ENCODE data around the gene RGS17.

DNA sequence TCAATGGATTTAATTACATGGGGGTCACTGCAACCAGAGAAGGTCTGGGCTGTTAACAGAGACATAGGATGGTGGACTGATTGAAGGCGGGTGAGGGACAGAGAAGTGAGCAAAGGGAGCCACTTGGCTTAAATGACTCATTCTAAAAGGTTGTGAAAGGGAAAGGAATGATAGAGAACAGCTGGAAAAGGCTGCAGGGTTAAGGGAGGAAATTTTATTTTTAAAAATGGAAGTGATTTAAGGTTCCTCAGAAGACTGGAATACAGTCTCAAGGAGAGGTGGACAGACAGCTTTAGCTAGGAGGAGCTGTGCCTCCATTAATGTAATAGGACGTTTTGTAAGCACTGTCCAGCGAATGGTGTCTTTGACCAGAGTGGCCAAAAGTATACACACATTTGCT, 46.7 kb downstream of the RGS17 start:
- TF ChIP-seq NFRKB (IDR thresholded peaks at IDR 0.05) (no peak), L3MBTL2 (conservative IDR thresholded peaks at IDR 0.05) (no peak), ZNF384 (IDR thresholded peaks at IDR 0.05) (no peak), ELF4 (IDR thresholded peaks at IDR 0.05) (no peak), FOXA1 (IDR thresholded peaks at IDR 0.05) (no peak), SUZ12 (IDR thresholded peaks at IDR 0.05) (no peak), LEF1 (IDR thresholded peaks at IDR 0.05; ENCODE audit: borderline replicate concordance) (no peak), SP1 (IDR thresholded peaks at IDR 0.05) (no peak), BHLHE40 (IDR thresholded peaks at IDR 0.05; ENCODE audit: borderline replicate concordance) (no peak), TARDBP (IDR thresholded peaks at IDR 0.05) (no peak), FOXM1 (IDR thresholded peaks at IDR 0.05; ENCODE audit: borderline replicate concordance) (no peak), HDGF (IDR thresholded peaks at IDR 0.05; ENCODE audit: borderline replicate concordance) (no peak)
- TF ChIP-seq, protein P1, sequence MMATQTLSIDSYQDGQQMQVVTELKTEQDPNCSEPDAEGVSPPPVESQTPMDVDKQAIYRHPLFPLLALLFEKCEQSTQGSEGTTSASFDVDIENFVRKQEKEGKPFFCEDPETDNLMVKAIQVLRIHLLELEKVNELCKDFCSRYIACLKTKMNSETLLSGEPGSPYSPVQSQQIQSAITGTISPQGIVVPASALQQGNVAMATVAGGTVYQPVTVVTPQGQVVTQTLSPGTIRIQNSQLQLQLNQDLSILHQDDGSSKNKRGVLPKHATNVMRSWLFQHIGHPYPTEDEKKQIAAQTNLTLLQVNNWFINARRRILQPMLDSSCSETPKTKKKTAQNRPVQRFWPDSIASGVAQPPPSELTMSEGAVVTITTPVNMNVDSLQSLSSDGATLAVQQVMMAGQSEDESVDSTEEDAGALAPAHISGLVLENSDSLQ (IDR thresholded peaks at IDR 0.05): no peak

All from HEK293T (cell line).